Measurements from ENCODE around the gene ZBTB33. TPM values are rescaled to one million over a fixed set of nuclear protein-coding genes. Genes with fewer than 3 reads are reported as not detected.

The ZBTB33 gene
- total and polyA plus RNA-seq, 10 donors = 4.7 to 23.7 (median 17.4) TPM

GRCh38 chrX:120305531-120306141, 55.0 kb downstream of the ZBTB33 start:
- intact Hi-C loops (cut with DNase I; ENCODE audit: low total_unique reads) = no loop called here
- DNase-seq = no peak
- Histone ChIP-seq H3K27me3 (replicated peaks in 1 of 7) (peaks cover 0 to 28% (median 13%) of the 10 kb centered on the region in 7 donors), H3K27ac (no peak overlapping the region), H3K36me3 (no peaks in the 10 kb centered on the region), H3K4me1 (peaks cover 0 to 55% (median 25%) of the 10 kb centered on the region in 6 donors), H3K4me3 (no peak overlapping the region), H3K9me3 (no peaks in the 10 kb centered on the region)
- TF ChIP-seq CTCF (IDR thresholded peaks at IDR 0.05 in 8 of 11, conservative IDR thresholded peaks at IDR 0.05 in 3 of 11) (no peak), POLR2A (IDR thresholded peaks at IDR 0.05) (no peak), POLR2AphosphoS5 (IDR thresholded peaks at IDR 0.05) (no peak)
- 54 to 70% (median 64%) methylated on average over 11 of the region's 11 CpGs for WGBS, 5 donors

- intact Hi-C loops (cut with DNase I; ENCODE audit: low total_unique reads) = no loop called here
- no peaks in the 10 kb centered on the region for H3K36me3 ChIP-seq
- H3K27ac ChIP-seq = no peak overlapping the region
- TF ChIP-seq POLR2A (IDR thresholded peaks at IDR 0.05) (no peak), CTCF (IDR thresholded peaks at IDR 0.05 in 8 of 11, conservative IDR thresholded peaks at IDR 0.05 in 3 of 11) (no peak), POLR2AphosphoS5 (IDR thresholded peaks at IDR 0.05) (no peak)
- no peaks in the 10 kb centered on the region for H3K9me3 ChIP-seq
- WGBS, 5 donors = 26 to 56% (median 44%) methylated on average over 2 of the region's 2 CpGs
- peaks cover 0 to 37% (median 20%) of the 10 kb centered on the region in 7 donors for H3K27me3 ChIP-seq (replicated peaks in 1 of 7)
- peaks cover 0 to 59% (median 30%) of the 10 kb centered on the region in 6 donors for H3K4me1 ChIP-seq
- H3K4me3 ChIP-seq = no peak overlapping the region
- DNase-seq = no peak
Measured at GRCh38 chrX:120306630-120307029, 56.0 kb downstream of the ZBTB33 start.

Other genes starting within 250 kb of the ZBTB33 start
- not detected for gene RHOXF2B, start 173.1 kb upstream of the ZBTB33 start, total RNA-seq
- not detected for gene RHOXF2B, start 173.1 kb upstream of the ZBTB33 start, polyA plus RNA-seq
- under 1 TPM in 2 of 7 donors, not detected in 5; 0.66 to 0.82 TPM for gene RHOXF1, start 134.9 kb upstream of the ZBTB33 start, total RNA-seq
- 1 to 10 TPM in 2 of 3 donors, under 1 TPM in 1; 0.15 to 1.6 (median 1.3) TPM for gene RHOXF1, start 134.9 kb upstream of the ZBTB33 start, polyA plus RNA-seq
- not detected for gene RHOXF2, start 92.2 kb upstream of the ZBTB33 start, total RNA-seq
- under 1 TPM in 1 of 3 donors, not detected in 2; 0.02 TPM for gene RHOXF2, start 92.2 kb upstream of the ZBTB33 start, polyA plus RNA-seq
- 1 to 10 TPM in 5 of 7 donors, under 1 TPM in 2; 0.46 to 1.8 (median 1.6) TPM for gene TMEM255A, start 60.6 kb downstream of the ZBTB33 start, total RNA-seq
- 1 to 10 TPM; 1.0 to 2.0 (median 1.4) TPM for gene TMEM255A, start 60.6 kb downstream of the ZBTB33 start, polyA plus RNA-seq
- not detected for gene ATP1B4, start 111.3 kb downstream of the ZBTB33 start, total RNA-seq
- not detected for gene ATP1B4, start 111.3 kb downstream of the ZBTB33 start, polyA plus RNA-seq
- gene LAMP2, start 218.5 kb downstream of the ZBTB33 start, total RNA-seq = 10 to 100 TPM; 77.2 to 99.3 (median 94.5) TPM
- gene LAMP2, start 218.5 kb downstream of the ZBTB33 start, polyA plus RNA-seq = 10 to 100 TPM; 13.6 to 24.2 (median 23.3) TPM